Activated CD8-positive, alpha-beta memory T cell treated with anti-CD3 and anti-CD28 coated beads, Interleukin-2, amount 50 U/mL, for 24 hours (primary cell): Measurements from ENCODE around the gene SDK1.
"Not testable (repeated sequence)": the region's sequence is repeated elsewhere in the genome, so short reads cannot be mapped to it uniquely, and the experiment has no call there.

ENCODE experiments used
- DNase-seq: peaks from one replicate; pipeline ENCODE4 v3.0.0-alpha.2; 2020; ENCODE audit errors: extremely low read depth

The SDK1 gene

DNA sequence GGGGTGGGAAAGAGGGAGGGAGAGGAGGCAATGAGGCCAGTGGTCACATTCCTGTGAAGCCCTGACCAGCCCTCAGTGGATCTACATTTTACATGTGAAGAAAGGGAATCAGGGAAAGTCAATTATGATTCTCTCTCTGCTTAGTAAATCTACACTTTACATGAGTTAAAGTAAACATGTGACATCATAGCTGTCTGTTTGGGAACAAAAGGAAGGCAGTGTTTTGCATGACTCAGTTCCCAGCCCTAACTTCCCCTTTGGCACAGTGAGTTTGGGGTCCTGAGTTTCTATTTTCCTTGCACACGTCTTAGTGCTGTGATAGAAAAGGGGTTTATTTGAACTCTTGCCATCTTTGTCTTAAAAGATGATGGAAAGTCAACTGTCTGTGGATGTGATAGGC, 615.1 kb downstream of the SDK1 start:
- DNase-seq = no peak

GRCh38 chr7:3917436-3917835, 616.4 kb downstream of the SDK1 start:
- DNase-seq = no peak

DNA sequence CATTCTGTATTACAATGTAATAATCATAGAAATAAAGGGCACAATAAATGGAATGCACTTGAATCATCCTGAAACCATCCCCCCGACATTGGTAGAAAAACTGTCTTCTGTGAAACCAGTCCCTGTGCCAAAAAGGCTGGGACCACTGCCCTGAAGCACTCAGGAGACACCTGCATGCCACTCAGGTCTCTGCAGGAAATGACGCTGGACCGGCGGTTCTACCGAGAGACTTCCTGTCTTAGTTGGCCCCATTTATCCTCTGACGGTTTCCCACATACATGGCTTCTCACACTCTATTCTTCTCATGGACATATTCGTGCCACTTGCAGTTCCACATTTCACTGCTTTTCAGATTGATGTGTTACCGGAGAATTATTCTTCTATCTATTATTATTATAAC, 617.5 kb downstream of the SDK1 start:
- no peak for DNase-seq

GRCh38 chr7:3922175-3922635, 621.2 kb downstream of the SDK1 start:
- DNase-seq = no peak

- DNase-seq = no peak
Measured at GRCh38 chr7:3923307-3923918, 622.4 kb downstream of the SDK1 start.

GRCh38 chr7:3924277-3924676, 623.2 kb downstream of the SDK1 start:
- DNase-seq = no peak

DNA sequence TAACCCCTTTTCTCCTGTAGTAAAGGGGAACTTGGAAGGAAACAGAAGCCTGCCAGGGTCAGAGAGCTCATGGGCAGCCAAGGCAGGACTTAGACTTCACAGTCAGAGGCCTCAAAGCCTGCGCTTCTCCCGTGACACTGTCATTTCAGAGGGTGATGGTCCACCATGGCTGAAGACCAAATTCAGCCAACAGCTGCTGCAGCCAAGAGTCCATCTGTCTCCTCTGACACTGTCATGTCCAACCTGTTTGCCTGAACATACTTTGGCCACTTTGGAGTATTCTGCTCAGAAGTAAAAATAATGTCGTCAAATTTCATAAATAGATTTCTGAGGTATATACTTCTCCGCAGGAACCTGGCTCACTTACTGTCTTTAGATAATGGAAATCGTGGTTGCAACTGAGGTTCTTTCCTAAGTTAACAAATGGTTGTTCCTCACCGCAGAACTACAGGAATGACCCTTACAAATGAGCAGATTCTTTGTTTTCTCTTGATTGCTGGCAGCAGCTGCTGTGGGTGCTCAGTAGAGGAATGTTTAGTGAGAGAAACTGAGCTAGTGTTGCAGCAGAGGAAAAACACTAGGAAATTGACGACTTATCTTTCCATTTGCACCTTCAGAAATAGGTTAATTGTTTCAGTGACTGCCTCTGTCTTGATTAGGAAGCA, 626.5 kb downstream of the SDK1 start:
- no peak for DNase-seq

GRCh38 chr7:3928727-3929515, 627.9 kb downstream of the SDK1 start:
- no peak for DNase-seq

GRCh38 chr7:3931843-3932242, 630.8 kb downstream of the SDK1 start:
- no peak for DNase-seq

GRCh38 chr7:3937146-3937545, 636.1 kb downstream of the SDK1 start:
- no peak for DNase-seq

GRCh38 chr7:3937605-3938004, 636.6 kb downstream of the SDK1 start:
- no peak for DNase-seq

DNA sequence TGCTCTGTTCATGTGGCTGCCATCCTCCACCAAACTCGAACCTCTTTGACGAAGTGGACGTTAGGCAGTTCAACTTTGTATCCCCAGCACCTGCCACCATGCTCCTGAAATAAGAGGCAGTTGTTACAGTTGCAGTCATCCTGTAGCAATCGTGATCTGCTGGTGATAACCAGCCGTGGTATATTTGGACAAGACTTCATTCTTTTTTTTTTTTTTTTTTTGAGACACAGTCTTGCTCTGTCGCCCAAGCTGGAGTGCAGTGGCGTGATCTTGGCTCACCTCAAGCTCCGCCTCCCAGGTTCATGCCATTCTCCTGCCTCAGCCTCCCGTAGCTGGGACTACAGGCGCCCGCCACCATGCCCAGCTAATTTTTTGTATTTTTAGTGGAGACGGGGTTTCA, 640.7 kb downstream of the SDK1 start:
- not testable (repeated sequence) for DNase-seq

DNA sequence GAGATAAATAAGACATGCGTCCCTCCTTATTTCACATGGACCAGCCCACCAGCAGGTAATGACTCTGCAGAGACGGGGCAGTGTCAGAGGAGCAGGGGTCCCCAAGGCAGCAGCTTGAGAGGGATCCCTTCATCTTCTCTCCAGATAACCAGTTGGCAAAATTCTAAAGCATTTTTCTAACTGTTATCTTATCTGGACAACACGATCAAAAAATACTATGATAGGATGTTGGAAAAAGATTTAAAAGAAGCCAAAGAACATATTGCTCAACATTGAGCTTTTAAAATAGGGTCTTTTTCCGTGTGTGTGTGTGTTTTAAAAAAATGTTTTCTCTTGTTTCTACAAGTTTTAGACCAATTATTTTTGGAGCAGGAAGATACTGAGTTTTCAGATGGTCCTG, 641.2 kb downstream of the SDK1 start:
- no peak for DNase-seq

DNA sequence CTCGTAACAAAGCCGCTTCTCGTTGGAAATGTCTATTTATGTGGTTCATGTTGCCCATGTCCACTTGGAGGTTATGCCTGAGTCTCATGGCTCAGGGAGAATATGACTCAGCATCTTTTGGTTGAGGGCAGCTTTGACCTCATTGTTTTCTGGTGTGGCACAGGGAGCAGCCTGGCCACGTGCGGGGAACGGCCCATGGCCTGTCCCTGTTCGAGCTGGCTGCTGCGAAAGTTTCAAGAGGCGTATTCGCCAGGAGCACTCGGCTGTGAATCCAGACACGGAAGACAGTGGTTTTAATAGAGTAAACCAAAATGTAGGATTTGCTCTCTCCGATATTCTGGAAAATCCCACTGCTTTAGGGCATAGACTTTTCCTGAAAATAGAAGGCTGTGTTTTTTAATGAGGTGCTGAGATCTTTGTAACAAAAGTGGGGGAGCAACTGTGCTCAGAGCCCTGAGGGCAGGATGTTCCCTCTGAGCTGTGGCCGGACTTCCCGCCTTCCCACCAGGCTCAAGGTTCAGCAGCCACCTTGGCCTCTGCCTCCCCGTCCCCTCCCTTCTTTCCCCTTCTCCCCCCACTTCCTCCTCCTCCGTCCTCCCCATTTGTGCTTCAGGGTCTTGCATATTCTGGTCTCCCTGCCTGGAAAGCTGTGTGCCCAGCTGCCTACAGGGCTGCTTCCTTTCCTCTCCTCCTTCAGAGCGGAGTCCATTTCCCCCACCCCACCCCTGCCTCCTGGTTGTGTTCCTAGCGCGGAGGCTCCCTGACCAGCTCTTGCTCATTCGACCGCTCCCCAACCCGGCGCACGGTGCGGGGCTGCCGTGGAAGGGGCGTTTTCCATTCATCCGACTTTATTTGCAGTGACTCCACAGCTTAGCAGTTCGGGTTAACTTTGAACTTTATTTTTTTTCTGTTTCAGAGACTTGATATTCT, 642.0 kb downstream of the SDK1 start:
- DNase-seq = no peak

GRCh38 chr7:3943779-3944520, 642.9 kb downstream of the SDK1 start:
- DNase-seq = no peak

DNA sequence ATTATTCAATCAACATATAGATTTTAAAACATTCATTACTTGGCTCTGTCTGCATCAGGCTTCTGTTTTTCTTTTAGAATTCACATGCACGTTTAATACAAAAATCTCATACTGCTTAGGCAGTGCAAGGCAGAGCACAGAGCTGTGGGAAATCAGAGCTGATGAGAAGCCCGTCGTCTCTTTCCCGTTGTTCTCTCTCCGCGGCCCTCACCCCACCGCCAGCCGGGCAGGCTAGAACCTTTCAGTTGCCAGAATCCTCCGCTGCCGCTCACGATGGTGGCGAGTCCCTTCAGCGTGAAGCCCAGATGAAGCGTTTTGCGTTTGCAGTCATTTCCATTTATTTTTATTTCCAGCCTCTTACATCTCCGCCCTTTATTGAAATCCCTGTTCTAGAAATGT, 648.2 kb downstream of the SDK1 start:
- DNase-seq = no peak

DNA sequence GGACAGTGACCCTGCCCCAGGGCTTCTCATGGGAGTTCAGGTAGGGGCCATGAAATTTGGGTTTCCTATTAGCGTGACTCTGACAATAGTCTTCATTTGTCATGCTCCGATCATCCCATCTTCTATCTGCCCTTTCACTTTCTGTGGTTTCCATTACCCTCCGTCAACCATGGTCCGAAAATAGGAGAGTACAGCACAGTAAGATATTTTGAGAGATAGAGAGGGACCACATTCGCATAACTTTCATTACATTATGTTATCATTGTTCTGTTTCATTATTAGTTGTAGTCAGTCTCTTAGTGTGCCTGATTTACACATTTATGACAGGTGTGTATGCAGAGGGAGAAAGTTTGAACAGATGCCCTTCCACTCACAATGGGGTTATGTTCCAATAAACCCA, 649.2 kb downstream of the SDK1 start:
- DNase-seq = no peak

DNA sequence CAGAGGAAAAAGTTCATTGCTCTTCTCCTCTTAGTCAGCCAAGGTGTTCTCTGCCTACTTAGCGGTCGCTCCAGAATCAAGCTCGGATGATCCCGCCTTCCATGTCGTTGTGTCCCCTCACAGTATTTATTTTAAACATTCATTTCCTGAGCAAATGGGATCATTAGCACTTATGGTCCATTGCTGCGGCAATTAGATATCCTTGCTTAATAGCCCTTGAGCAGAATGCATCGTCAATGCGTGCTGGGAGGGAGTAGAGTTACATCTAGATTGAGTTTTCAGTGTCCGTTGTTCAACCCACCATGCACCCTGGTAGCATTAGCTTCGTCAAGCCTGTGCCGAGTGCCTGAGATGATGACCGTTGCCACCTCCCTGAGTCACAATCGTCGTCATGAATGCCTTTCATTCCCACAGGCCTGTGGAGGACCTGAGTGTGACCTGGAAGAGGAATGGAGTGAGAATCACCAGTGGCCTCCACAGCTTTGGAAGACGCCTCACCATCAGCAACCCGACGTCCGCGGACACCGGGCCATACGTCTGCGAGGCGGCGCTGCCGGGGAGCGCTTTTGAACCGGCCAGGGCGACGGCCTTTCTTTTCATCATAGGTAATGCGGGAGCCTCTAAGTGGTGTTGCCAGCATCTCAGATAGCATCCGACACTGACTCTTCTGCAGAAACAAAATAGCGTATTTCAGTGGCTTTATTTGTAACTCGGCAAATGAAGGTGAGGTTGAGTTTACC, 650.4 kb downstream of the SDK1 start:
- DNase-seq = no peak

- no peak for DNase-seq
Measured at GRCh38 chr7:3953133-3953532, 652.1 kb downstream of the SDK1 start.

GRCh38 chr7:3953946-3954345, 652.9 kb downstream of the SDK1 start:
- no peak for DNase-seq
